HG03039 (cell line): Measurements from ENCODE around the gene STK40.

Experiments used
- ATAC-seq: cut with Tn5 transposase; IDR thresholded peaks from one replicate; pipeline ENCODE4 v1.9.1; 2021; ENCODE audit warnings: mild to moderate bottlenecking, moderate library complexity; ENCODE audit not compliant: unreplicated experiment

Gene STK40

DNA sequence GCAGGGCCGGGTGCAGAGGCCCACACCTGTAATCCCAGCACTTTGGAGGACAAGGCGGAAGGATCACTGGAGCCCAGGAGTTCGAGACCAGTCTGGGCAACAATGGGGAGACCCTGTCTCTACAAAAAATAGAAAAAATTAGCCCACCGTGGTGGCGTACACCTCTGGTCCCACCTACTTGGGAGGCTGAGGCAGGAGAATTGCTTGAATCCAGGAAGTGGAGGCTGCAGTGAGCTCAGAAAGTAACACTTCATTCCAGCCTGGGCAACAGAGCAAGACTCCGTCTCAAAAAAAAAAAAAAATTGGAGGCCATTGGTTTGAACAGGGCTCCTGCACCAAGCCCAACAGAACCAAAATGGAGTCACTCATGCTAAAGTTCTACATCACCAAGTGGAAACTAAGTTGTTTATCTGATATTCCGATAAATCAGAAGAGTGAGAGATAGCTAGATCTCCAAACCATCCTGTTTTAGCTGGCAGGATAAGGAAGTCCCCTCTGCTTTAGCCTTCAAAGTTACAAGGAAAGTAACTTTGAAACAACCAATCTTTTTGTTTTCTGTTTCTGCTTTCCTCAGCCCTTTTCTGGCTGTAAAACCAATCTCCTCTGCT, 12.8 kb upstream of the STK40 start:
- ATAC-seq, result no peak

DNA sequence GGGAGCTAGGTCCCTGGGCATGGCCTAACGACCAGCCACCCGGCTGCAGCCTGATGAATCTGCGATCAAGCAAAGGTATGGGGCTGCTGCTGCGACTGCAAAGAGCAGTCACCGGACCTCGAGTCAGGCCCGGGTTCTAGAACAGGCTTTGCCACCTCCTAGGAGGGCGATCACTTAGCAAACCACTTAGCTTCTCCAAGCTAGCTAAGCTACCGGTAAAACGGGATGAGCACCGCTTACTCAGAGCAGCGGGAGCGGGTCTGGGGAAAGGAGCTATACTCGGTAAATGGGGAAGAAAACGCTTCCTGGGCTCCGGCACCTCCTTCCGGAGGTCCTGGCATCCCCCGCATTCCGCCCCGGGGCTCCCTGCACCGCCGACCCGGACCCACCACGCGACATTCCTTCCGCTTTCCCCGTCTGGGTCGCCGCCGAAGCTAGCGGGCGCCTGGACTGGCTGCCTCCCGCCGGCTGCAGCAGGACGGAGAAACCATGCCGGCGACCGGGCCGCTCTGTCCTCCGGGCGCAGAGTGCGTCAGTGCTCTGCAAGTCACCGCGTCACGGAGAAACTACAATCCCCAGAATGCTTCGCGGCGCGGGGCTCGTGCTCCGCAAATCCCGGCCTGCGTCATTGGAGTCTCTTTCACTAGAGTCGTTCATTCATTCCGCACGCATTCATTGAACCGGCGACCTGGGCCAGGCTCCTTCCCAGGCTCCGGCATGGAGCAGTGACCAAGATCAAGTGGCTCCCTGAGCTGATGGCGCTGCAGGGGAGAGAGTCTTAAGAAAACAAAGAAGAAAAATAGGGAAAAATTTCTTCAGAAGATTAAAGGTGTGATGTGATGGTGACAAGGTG, 11.9 kb upstream of the STK40 start, which contains the start of gene LSM10:
Gene LSM10 (minus strand): TSS at position 531 of the 853 bp plus-strand sequence. CDS start 3,779 bp downstream, outside the sequence.
- ATAC-seq, result peak; percentile 79

DNA sequence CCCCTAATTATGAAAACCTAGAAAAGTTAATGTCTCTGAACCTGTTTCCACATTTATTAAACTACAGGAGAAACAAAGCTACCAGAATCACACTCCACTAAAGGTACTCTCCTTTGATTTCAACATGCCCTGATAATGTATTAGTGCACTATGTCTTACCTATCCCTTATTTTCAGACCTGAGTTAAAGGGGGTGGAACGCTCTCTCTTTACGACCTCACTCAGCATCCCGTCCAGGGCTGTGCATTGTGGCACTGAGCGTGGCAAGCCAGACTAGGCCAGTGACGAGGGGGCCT, 11.3 kb upstream of the STK40 start:
- ATAC-seq, result no peak

DNA sequence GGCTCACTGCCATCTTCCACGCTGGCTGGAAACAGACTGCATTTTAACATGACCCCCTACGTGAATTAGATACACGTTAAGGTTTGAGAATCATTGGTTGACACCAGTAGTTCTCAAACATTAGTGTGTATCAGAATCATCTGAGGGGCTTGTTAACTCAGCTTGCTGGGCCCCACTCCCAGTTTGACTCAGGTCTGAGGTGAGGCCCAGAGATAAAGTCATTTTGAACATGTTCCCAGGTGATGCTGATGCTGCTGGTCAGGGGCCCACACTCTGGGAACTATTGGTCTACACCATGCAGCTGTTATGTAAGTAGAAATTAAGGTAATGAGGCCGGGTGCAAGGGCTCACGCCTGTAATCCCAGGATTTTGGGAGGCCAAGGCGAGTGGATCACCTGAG, 10.6 kb upstream of the STK40 start:
- no peak for ATAC-seq

DNA sequence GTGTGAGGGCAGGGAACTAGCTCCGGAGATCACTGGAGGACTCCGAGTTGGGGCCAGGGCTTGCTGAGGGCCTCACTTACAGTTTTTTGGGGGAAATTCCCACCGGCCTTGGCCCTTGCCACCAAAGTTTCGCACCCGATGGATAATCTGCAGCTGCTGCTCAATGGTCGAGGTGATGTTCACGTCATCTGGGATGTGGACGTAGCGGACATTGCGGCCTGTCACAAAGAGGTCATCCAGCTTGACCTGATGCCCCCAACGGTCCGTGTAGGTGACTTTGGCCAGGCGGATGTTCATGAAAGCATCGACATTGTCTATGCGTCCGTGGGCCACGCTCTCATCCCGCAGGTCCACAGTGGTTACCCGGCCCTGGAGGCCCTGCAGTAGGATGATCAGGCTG, 8.0 kb upstream of the STK40 start:
- ATAC-seq, result no peak

DNA sequence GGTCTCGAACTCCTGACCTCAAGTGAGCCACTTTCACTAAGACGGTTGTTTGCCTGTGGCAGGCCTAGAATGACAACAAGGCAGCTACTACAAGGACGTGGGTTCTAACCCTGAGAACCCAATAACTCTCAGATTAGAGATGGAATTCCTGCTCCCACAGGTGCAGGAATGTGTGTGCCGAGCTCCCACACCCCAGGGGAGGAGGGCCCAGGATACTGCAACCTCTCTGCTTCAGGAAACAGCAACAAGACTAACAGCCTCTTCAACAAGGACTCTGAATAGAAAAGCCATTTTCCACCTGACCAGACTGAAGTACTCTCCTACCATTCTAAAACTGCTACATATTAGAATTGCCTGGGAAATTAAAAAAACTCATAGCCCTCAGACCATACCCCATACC, 7.1 kb upstream of the STK40 start:
- ATAC-seq, result no peak

DNA sequence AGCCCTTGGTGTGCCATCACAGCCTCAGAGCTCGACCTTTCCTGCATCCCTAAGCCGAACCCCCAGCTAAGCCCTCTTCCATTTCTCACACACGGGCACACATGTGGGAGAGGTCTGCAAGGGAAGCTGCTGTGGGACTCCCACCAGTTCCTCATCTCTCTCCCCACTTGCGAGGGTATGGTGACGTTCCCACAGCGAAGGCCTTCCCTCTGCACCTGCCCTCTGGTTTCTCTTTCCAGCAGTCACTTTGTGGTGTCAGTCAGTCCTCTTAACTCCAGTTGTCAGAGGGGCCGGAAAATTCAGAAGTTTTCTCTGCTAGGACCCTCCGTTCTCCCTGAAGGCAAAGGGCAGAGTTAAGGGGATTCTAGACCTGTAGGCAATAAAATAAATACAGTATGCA, 5.5 kb upstream of the STK40 start:
- no peak for ATAC-seq

DNA sequence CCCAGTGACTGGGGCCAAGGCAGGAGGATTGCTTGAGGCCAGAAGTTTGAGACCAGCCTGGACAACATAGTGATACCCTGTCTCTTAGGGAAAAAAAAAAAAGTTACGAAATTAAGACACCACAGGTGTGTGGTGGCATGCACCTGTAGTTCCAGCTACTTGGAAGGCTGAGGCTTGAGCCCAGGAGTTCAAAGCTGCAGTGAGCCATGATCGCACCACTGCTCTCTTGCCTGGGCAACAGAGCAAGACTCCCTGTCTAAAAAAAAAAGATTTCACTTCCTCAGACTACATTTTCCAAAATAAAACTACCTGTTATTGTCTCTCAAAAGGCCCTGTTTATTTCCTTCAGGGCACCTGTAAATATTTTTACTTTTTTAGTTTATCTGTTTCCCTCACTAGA, 4.7 kb upstream of the STK40 start:
- ATAC-seq, result no peak

DNA sequence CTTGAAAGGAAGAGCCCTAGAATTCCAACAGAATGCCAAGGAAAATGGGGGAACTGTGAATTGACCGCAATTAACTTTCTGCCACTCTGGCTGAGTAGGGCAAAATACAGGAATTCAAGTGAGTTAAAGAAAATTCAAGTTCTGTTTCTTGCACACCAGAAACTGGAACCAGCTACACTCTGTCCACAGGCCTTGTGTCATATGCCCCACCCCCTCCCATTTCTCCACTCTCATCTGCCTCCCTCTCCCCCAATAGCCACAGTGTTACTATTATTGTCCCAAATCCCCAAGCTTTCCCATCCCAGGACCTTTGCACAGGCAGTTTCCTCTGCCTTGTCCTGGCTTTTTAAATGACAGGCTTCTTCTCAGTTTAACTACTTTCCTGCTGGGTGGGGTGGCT, 4.3 kb upstream of the STK40 start:
- no peak for ATAC-seq

DNA sequence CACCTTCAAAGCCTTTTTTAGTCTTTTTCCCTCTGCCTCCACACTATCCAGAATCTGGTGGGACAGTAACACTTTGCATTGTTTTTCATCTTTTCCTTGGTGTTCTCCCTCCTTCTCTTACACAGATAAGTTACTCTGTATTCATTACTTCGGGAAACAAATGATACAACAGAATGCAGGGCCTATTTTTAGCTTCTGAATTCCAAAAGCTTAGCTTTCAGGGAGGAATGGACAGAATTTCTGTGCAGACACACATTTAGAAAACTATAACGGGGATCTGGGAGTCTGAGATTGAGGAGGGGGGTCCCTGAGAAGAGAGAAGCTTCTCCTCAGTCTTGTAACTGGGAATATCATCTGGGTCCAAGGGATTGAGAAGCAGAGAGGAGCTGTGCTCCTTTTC, 3.5 kb upstream of the STK40 start:
- no peak for ATAC-seq

DNA sequence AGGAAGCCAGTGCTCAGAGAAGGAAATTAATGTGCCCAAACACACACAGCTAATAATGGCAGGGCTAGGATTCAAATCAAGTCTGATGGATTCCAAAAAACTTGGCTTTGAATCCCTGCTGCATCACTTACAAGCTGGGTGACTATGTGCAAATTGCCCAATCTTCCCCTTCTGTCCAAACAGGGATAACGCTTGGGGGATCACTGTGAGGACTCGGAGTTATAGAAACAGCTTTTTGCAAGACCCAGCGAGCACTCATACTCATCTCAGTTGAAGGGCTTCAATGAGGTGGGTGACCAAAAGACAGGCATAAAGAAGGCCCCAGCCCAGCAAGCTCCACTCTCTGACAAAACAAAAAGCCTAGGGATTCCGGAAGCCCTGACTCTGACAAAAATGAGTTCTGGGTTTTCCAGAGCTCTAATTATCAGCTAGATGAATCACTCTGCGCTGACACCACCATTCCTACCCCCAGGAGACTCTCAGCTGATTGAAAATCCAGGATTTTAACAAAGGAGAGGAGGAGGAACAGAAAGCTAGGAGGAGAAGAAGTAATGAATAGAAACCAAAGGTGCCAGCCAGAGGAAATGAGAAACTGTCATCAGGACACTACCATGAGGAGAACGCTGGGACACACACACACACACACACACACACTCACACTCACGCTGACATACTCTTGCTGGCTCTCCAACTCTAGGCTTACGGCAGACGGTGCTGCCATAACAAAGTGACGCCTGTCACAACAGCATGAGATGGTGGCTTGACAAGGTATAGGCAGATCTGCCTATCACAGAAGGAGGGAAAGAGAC, 1.6 kb upstream of the STK40 start:
- ATAC-seq, result no peak

DNA sequence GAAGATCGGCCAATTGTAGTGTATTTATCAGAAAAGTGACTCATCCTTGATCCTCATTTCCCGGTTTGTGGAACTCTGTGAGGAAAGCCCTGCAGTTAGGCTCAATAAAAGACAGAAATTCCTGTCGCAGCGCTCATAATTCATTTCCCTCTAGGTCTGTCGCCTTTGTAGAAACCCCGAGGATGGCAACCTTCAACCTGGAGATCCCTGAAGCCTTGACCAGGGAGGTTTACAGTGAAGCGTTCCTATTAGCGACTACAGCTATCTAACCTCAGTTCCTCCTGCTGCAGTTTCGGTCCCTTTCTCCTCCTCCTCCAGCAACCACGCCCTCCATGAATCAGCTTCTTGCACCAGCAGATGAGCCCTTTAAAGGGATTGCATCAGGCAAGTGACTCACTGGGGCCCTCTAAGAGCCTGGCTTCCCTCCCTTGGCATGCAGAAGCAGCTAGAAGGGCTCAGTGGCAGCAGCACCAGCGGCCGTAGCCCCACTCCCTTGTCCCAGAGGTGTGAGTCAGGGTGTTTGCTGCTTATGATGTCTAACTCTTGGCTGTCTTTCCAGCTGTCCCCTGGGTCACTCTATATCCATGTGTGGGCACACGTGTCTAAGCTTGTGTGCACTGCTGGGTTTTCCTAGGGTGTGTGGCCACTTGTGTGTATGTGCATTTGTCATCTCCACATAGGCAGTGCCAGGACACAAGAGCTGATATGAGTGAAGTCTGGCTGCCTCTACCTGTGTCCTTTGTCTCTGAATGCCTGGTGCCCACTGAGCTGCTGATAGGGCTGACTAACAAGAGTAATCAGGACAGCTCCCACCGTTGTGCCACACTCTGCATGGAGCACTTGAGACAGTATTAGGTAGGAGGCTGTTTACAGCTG, 779 bp upstream of the STK40 start:
- ATAC-seq, result peak; percentile 34

DNA sequence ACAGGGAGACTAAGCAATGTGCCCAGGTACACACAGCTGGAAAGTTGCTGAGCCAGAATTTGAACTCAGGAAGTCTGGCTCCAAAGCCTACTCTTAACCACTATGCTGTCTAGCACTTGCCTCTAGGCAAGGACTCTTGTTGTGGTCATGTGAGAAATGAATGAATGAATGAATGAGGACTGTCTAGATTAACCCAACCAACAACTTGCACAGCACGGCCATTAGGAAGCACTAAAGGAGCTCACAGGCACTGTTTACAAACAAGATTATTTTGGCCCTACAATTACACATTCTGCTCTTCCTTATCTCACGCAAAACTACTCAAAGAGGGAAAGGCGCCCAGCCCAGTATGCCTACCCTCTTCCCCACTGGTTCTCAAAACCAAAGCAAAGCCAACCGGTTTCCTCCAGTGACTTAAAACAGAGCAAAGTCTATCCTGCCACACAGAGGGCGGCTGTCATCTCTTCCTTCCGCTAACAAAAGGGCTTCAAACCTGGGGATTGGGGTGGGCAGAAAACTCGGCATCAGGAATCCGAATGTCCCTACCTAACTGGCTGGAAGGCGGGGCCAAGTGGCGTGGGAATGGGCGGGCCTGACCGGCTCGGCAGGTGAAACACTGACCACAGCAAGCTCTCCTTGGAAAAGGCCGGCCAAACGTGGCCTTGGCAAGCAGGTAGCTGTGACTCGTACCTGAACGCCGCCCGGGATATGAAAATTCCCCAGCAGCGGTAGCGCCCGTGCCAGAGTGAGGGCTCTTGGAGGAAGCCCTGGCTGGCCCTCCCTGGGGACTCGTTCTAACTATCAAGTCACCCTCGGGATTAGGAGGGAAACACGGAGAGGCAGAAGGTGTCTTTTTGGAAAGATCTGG, 948 bp downstream of the STK40 start:
- no peak for ATAC-seq

DNA sequence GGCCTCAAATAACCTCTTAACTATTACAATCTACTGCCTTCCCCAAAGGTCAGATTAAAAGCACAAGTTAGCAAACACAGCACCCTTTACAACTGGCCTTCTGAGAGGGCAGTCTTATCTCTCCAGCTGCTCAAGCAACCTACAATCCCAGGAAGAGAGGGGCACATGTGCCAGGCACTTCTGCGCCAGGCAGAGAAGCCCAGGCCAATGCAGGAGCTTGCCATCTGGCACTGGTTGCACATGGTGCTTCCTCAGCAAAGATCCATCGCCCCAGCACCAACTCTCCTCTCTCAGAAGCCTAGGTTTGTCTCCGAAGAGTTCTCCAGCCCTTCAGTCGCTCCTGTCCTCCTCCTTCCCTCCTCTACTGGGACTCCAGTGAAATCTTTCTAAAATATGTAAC, 2.5 kb downstream of the STK40 start:
- ATAC-seq, result no peak

DNA sequence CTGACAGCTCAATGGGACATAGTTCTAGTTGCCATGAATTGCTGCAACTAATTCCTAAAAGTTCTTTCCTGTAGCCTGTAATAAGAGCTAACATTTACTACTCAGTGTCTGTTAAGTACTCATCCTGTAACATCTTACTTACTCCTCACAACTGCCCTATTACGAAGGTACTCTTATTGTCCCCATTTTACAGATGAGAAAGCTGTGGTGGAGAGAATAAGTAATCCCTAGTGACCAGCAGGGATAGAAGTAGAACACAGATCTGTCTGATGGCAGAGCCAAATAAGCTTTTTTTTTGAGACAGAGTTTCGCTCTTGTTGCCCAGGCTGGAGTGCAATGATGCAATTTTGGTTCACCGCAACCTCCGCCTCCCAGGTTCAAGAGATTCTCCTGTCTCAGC, 3.1 kb downstream of the STK40 start:
- no peak for ATAC-seq

DNA sequence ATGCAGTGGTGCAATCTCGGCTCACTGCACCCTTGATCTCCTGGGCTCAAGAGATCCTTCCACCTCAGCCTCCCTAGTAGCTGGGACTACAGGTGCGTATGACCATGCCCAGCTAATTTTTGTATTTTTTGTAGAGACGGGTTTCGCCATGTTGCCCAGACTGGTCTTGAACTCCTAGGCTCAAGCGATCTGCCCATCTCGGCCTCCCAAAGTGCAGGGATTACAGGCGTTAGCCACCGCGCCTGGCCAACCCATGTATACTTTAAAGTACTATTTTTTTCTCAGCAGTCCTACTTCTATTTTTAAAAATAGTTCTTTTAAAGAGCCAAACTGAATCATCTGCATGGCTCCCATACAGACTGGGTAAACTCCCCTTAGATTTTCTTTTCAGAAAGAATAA, 3.5 kb downstream of the STK40 start:
- ATAC-seq, result no peak

DNA sequence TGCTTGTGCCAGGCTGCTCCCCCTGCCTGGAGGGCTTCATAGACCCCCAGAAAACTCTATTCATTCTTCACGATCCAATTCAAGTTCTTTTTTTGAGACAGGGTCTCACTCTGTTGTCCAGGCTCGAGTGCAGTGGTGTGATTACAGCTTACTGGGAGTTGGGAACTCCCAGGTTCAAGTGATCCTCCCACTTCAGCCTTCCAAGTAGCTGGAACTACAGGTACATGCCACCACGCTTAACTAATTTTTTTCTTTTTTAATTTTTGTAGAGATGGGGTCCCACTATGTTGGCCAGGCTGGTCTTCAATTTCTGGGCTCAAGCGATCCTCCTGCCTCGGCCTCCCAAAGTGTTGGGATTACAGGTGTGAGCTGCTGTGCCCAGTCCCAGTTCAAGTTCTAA, 4.3 kb downstream of the STK40 start:
- no peak for ATAC-seq

DNA sequence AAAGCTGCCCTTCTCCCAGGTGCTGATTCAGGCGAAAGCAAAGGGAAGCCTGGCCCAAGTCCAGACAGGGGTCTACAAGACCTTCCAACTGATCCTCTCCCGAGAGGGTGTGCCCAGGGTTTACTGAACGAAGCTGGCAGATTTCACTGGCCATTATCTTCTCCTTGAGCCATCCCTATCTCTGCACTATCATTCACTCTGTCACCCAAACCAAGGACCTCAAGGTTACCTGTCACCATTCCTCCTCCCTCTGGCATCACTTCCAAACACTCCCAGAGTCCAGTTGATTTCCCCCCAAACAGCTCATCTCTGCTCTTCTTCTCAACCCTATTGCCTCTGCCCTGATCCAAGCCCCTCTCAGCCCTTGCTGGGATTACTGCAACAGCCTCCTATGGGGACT, 4.9 kb downstream of the STK40 start:
- no peak for ATAC-seq

DNA sequence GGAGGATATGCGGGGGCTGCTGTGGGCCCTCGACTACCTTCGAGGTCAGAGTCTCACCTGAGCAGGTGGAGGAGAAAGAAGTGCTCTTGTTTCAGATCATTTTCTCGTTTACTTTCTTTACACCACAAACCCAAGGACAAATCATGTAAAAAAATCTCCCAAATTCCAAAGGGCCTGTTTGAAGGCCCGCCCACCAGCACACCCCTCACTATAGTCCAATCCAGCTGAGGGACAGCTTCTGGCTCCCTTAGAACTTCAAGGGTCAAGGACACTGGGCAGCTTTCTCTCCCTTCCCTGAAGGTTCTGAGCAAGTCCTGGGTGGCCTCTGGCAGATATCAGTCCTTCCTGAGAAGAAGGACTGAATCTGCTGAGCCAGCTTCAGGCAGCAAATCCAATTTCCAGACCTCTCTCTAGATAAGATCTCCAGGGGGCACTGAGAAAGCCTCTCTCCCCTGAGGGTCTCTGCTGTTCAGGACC, 5.5 kb downstream of the STK40 start:
- ATAC-seq, result no peak
